Activated naive CD4-positive, alpha-beta T cell treated with anti-CD3 and anti-CD28 coated beads, Interleukin-2, amount 50 U/mL, for 16 hours (primary cell): ENCODE data around the gene CYP46A1.
A peak's percentile ranks its signal among the peaks of the same experiment; 100 is the strongest.
"Not testable (repeated sequence)": the region's sequence is repeated elsewhere in the genome, so short reads cannot be mapped to it uniquely, and the experiment has no call there.

Experiments
- DNase-seq: peaks from one replicate; pipeline ENCODE4 v3.0.0-alpha.2; 2020

The CYP46A1 gene

GRCh38 chr14:99683619-99684409, at the start of gene CYP46A1:
CYP46A1 (plus strand) TSS chr14:99684298; CDS start chr14:99684418, 120 bp downstream.
- peak; percentile 100 for DNase-seq

- no peak for DNase-seq
These were observed 49.7 kb upstream of the CYP46A1 start for GRCh38 chr14:99634443-99634842.

DNA sequence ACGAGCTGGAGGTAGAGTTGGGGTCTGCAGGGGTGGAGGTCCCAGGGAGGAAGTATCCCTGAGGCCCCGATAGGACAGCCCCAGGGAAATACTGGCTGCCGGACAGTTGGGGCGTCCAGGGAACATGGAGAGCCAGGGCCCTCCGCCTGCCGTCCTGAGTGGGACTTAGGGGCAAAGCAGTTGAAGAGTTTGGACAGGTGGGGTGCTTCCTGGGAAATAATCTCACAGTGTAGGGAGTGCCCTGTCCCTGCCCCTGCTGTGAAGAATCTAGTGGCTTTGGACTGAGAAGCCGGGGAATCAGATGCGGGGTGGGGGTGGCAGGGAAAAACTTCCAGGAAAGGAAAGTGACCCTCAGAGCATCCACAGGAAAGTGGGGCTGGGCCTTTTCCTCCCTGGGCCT, 49.0 kb upstream of the CYP46A1 start:
- DNase-seq, result no peak

GRCh38 chr14:99636487-99636886, 47.6 kb upstream of the CYP46A1 start:
- DNase-seq, result no peak

DNA sequence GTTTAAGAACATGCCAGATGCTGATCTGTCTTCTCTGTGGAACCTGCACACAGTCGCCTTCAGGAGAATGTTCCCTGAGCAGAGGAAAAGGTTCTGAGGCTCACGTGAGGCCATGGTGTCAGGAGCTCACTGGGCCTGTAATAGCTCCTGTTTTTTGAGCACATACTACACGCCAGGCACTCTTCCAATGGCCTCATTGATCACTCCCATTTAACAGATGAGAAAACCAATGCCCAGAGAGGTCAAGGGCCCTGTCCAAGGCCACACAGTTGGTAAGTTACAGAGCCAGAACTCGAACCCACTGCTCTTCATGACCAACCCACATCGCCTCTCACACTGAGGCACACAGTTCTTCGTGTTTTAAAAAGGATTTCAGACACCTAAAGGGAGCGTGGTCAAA, 46.5 kb upstream of the CYP46A1 start:
- no peak for DNase-seq

DNA sequence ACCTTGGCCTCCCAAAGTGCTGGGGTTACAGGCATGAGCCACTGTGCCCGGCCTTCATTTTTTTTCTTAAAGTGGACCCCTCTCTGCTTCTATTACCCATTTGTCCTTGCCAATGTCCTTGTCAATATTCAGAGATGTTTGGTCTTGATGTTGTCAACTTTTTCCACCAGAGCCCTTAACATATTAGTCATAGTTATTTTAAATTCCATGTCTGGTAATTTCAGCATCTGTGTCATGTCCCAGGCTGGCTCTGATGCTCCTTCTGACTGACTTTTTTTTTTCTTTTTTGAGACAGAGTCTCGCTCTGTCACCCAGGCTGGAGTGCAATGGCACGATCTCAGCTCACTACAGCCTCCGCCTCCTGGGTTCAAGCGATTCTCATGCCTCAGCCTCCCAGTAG, 41.3 kb upstream of the CYP46A1 start:
- not testable (repeated sequence) for DNase-seq

- no peak for DNase-seq
These were observed 40.8 kb upstream of the CYP46A1 start for GRCh38 chr14:99643343-99643742.

GRCh38 chr14:99644035-99644587, 40.0 kb upstream of the CYP46A1 start:
- no peak for DNase-seq

GRCh38 chr14:99644723-99645544, 39.2 kb upstream of the CYP46A1 start, which contains the start of gene HHIPL1:
HHIPL1 (plus strand) TSS chr14:99645129; CDS start chr14:99645208, 79 bp downstream.
- no peak for DNase-seq

GRCh38 chr14:99645545-99646505, 38.3 kb upstream of the CYP46A1 start:
- no peak for DNase-seq

DNA sequence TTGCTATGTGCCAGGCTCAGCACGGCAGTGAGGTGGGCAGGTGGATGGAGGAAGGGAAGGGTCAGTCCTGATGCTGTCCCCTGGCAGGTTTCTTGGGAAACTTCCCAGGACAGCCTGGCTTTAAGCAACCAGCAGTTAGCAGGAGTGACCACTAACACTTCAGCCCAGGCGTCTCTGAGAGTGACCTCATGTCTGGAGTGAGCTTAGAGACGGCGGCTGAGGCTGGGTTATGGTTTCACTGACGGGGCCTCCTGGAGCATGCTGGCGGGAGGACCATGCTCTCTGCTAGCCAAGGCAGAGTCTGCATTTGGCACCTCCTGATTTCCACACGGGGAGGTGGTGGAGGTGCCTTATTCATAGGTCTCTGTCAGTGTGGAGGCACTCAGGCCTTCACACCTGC, 36.7 kb upstream of the CYP46A1 start:
- no peak for DNase-seq

DNA sequence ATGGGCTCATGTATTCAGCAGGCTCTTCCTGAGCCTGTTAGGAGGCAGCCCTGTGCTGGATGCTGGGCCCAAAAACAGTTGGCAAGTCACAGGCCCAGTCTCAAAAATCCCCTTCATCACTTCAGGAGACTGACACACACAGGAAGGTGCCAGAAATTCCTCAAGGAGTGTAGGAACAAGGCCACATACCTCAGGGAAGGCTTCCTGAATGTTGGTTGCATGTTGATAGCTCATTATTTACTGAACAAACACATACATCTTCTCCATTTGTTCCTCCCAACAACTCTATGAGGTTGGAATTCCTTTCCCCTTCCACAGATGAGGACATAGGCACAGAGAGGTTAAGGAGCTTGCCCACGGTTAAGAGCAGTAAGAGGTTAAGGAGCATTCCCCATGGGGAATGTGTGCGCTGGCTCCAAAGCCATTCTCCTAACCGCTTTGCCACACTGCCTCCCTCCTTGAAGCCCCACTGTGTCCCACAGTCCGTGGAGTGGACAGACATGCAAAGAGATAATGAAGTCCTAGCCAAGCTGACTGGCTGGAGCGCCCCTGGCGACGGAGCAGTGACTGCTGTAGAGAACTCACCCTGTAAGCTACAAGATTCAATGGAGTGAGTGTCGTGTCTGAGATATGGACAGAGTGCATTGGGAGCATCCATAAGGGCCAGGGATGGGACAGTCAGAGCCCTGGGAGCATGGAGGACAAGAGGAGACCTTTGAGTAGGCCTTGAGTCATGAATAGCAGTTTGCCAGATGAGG, 35.9 kb upstream of the CYP46A1 start:
- no peak for DNase-seq

DNA sequence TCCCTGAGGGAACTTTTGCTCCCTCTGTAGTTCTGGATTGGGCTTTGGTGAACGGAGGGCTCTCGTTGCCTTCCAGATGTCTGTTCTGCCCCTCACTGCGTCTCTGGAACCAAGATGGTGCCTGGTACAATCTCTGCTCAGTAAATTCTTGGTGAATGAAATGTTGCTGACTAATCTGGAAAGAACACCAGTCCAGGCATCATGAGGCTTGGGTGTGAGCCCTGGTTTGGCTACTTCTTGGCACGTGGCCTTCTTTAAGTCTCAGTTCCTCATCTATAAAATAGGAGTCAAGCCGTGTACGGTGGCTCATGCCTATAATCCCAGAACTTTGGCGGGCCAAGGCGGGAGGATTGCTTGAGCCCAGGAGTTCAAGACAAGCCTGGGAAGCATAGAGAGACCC, 34.9 kb upstream of the CYP46A1 start:
- DNase-seq, result no peak

GRCh38 chr14:99649643-99650042, 34.5 kb upstream of the CYP46A1 start:
- DNase-seq, result no peak

GRCh38 chr14:99650189-99650588, 33.9 kb upstream of the CYP46A1 start:
- no peak for DNase-seq

DNA sequence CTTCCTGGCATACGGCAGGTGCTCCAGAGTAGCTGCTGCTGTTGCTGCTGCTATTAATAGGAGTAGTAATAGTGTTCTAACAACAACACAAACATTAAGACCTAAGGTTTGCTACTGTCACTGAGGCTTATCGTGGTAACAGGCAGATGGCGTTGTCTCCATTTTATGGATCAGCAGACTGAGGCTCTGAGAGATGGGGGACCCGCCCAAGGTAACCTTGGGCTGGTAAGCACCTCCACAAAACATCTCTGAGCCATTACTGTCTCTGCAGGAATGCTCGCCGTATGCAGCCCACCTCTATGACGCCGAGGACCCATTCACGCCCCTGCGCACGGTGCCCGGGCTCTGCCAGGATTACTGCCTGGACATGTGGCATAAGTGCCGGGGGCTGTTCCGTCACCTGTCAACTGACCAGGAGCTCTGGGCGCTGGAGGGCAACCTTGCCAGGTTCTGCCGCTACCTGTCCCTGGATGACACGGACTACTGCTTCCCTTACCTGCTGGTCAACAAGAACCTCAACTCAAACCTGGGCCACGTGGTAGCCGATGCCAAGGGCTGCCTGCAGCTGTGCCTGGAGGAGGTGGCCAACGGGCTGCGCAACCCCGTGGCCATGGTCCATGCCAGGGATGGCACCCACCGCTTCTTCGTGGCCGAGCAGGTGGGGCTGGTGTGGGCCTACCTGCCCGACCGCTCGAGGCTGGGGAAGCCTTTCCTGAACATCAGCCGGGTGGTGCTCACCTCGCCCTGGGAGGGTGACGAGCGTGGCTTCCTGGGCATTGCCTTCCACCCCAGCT, 31.9 kb upstream of the CYP46A1 start:
- no peak for DNase-seq

DNA sequence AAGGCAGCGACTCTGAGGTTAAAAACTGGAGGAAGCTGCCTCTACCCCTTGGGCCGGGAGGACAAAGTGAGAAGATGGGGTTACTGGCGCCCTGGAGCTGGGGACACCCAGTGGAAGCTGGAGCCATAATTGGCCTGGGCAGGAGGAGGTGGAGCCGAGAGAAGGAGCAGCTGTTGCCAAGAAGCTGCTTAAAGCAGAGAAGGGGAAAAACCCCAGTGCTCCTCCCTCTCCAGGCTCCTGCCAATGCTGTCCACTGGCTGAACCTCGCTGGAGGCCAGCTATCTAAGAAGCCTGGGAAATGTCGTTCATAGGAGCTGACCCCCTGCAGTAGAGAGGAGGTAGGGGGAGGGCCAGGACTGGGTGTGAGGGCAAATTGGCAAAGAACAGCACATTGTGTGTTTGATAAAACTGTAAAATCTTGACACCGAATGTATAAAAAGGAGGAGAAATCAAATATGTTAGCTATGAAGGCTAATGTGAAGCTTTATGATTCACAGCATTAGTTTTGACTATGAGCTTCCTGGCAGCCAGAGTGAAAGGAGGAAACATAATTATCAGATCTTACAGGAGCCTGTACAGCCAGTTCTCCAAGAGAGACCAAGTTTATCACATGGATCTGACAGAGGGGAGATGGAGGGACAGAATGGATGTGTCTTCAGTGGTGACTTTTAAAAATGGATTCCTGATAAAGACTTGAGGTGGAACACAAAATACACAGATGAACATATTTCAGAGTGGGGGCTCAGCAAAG, 29.7 kb upstream of the CYP46A1 start:
- no peak for DNase-seq

DNA sequence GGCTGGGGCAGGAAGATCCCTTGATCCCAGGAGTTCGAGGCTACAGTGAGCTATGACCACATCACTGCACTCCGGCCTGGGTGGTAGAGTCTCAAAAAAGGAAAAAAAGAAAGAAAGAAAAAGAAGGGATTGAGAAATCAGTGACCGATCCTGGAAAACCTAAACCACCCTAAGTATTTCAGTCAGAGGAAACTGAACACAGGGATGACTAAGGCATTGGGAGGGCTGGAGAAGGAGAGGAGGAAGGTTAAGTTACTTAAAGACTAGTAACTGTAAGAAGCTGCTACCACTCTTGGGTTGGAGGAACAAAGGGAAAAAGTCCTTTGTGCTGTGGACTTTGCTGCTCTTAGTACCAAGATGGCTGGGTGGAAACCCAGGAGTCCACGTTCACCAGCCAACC, 28.6 kb upstream of the CYP46A1 start:
- DNase-seq, result no peak

DNA sequence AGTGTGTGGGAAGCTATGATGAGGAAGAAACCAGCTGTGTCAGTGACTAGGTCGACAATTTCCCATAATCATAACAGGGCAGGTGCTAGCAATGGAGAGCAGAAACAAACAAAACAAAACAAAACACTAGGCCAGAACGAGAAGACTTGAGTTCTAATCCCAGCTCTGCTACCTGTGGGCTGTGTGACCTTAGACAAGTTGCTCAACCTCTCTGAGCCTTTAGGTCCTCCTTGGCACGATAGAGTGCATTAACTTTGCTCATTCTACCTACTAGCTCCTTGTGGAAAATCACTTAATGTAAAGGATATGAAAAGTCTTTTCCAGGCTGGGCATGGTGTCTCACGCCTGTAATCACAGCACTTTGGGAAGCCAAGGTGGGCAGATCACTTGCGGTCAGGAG, 27.9 kb upstream of the CYP46A1 start:
- no peak for DNase-seq

DNA sequence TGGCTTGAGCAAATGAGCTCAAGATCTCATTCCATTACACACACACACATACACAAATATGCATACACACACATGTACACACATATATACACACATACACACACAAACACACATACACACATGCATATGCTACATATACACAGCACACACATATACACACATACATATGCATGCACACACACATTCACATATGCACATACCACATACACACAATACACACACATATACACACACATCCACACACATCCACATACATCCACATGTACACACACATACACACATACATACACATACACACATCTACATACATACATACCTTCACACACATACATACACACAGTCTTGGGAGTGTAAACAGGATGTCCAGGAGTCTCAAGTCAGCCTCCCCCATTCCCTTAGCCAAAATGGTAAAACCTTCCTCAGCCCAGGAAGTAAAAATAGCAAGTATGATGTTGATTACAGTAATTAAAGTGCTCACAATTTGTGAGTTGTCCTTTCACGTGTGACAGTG, 26.4 kb upstream of the CYP46A1 start:
- DNase-seq, result no peak
